GM18505 (cell line): ENCODE results near the gene CFD.

Experiments
- ATAC-seq: cut with Tn5 transposase; IDR thresholded peaks from one replicate; pipeline ENCODE4 v1.9.1; 2021; ENCODE audit not compliant: unreplicated experiment
- POLR2A ChIP-seq: IDR thresholded peaks from 4 replicates; pipeline ENCODE4 v1.6.1; 2011; ENCODE audit warnings: borderline replicate concordance; ENCODE audit not compliant: insufficient read depth, insufficient read length; ENCODE audit errors: extremely low read depth

Gene CFD

DNA sequence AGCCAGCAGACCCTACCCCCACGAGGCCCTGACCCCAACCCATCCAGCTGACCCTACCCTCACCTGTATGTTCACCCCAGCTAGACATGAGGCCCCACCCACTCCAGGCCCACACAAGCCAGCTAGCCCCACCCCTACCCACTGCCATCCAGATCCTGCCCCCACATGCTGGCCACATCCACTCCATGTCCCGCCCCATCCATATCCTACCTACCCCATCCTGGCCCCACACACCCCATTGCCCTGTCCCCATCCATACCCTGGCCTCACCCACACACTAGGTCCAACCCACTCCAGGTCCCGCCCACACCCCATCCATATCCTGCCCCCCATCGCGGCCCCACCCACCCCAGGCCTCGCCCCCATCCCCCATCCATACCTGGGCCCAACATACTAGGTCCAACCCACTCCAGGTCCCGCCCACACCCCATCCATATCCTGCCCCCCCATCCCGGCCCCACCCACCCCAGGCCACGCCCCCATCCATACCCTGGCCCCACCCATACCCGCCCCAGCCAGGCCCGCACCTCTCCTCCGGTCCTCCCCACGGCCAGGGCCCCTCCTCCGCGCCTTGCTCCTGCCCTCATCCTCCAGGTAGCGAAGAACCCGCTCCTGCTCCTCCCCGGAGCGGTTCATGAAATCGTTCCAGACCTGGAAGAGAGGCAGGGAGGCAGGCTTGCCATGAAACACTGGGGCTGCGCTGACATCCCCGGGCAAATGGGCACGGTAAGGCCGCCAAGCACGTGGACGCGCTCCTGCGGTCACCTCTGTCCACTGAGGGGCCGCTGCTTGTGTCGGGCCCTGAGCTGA, 41.0 kb downstream of the CFD start:
- ATAC-seq = no peak
- no peak for TF ChIP-seq POLR2A

DNA sequence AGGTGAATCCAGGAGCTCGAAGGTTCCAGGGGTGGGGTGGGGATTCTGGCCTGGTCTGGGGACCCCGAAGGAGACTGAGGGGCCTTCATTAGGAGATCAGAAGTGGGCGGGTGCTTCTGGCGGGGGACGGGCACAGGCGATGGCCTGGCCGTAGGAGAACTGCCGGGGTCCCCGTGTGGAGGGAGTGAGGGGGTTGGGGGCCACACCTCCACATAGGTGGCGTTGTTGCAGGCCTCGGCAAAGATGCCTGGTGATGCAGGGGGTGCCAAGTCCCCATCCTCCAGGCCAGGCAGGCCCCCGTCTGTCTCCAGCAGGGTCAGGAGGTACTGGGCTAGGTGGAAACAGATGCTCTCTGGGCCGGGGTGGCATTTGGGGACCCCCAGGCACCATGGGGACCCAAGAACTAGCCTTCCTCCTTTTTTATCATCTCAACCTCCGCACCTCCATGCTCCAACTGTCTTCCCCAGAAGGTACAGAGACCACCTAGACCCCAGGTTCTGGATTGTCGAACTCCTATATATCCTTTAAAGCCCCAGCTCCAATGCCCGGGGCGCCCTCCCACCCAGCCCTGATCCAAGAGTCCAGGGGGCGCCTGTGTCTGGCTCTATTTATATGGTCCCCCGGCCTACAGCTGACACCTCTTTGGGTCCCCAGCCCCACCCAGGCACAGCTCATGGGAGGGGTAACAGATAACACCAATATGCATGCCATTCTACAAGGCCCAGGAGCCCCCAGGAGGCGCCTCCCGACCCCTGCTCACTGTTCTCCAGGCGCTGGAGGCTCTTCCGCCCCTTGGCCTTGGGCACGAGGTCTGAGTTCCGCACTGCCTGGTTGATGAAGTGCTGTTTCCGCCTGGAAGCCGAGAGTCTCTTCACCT, 42.0 kb downstream of the CFD start:
- TF ChIP-seq POLR2A = no peak

DNA sequence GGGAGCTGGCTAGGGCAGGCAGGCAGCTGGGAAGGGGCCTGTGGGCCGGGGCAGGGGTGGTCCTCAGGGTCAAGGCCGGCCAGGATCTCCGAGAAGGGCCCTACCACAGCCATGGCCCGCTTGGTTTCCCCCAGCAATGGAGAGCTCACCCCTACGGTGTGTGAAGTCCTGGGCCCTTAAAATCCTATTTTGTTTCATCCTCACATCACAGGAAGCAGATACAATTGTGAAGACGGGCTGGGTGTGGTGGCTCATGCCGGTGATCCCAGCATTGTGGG, 42.6 kb downstream of the CFD start:
- no peak for ATAC-seq
- TF ChIP-seq POLR2A = no peak

More for the DNA sequence above, 42.0 kb downstream of the CFD start:
- no peak for ATAC-seq

DNA sequence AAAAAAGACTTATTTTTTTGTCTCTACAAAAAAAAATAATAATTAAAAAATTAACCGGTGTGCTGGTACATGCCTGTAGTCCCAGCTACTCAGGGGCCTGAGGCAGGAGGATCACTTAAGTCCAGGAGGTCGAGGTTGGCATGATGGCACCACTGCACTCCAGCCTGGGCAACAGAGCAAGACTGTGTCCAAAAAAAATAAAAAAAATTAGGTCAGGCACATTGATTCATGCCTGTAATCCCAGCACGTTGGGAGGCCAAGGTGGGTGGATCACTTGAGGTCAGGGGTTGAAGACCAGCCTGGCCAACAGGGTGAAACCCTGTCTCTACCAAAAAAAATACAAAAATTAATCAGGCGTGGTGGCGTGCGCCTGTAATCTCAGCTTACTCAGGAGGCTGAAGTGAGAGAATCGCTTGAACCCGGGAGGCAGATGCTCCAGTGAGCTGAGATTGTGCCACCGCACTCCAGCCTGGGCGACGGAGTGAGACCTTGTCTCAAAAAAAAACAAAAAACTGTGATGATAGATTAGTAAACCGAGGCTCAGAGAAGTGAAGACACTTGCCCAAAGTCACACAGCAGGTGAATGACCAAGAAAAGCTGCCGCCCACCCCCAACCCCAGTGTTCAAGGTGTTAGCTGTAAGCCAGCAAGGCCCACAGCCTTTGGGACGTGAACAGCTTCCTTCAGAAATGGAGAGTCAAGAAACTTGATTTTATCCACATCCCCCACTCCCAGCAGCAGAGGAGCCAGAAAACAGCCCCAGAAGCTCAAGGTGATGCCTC, 43.2 kb downstream of the CFD start:
- ATAC-seq = no peak
- TF ChIP-seq POLR2A = no peak

GRCh38 chr19:903266-903797, 43.9 kb downstream of the CFD start:
- no peak for TF ChIP-seq POLR2A
- ATAC-seq = no peak

- no peak for TF ChIP-seq POLR2A
- no peak for ATAC-seq
These were observed 45.1 kb downstream of the CFD start for GRCh38 chr19:904545-904944.

DNA sequence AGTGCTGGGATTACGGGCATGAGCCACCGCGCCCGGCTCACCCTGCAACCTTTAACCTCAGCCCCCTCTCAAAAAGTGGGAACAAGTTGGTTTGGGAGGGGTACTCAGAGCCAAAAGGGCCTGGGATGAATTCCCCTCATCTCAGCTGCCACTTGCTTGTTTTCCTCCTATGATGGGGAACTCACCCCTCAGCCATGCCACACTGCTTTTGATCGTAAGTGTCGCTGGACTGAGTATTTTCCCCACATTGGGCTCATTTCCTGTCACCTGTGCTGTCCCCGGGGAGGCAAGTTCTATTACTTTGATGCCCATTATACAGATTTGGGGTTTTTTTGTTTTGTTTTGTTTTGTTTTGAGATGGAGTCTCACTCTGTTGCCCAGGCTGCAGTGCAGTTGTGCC, 47.0 kb downstream of the CFD start:
- no peak for TF ChIP-seq POLR2A
- ATAC-seq = no peak

GRCh38 chr19:907183-907853, 47.9 kb downstream of the CFD start:
- TF ChIP-seq POLR2A = no peak
- ATAC-seq = no peak

GRCh38 chr19:911197-912033, 52.0 kb downstream of the CFD start:
- no peak for ATAC-seq
- no peak for TF ChIP-seq POLR2A

GRCh38 chr19:912181-913079, 53.0 kb downstream of the CFD start:
- ATAC-seq = no peak
- no peak for TF ChIP-seq POLR2A
